Stomach smooth muscle (tissue), 2 donors: ENCODE data around the gene SPINK6.

ENCODE experiments used
- H3K27ac ChIP-seq: one replicate; pipeline ENCODE4 v1.7.0; 2013; ENCODE audit warnings: mild to moderate bottlenecking, low read length, inconsistent platforms
- H3K27me3 ChIP-seq, 2 donors: one replicate each; pipeline ENCODE4 v1.7.0; 2013; ENCODE audit warnings: low read length in 2 of 2; ENCODE audit not compliant: insufficient read depth in 2 of 2, control insufficient read depth in 1 of 2
- H3K36me3 ChIP-seq, 2 donors: one replicate each; pipeline ENCODE4 v1.7.0; 2013; ENCODE audit warnings: low read length in 2 of 2; ENCODE audit not compliant: control insufficient read depth in 2 of 2, insufficient read depth in 2 of 2
- H3K4me1 ChIP-seq: one replicate; pipeline ENCODE4 v1.7.0; 2013; ENCODE audit warnings: low read length; ENCODE audit not compliant: control insufficient read depth, insufficient read depth
- H3K4me3 ChIP-seq, 2 donors: one replicate each; pipeline ENCODE4 v1.7.0; 2013; ENCODE audit warnings: low read length in 2 of 2
- H3K9ac ChIP-seq, 2 donors: one replicate each; pipeline ENCODE4 v1.7.0; 2013; ENCODE audit warnings: low read length in 2 of 2, mild to moderate bottlenecking in 1 of 2
- H3K9me3 ChIP-seq, 2 donors: one replicate each; pipeline ENCODE4 v1.7.0; 2013; ENCODE audit warnings: low read length in 2 of 2; ENCODE audit not compliant: control insufficient read depth in 2 of 2
- donor health status: healthy.
- donor health status: Pancreatic carcinoma.

Gene SPINK6

GRCh38 chr5:148186248-148187003, 16.4 kb upstream of the SPINK6 start:
- H3K9ac ChIP-seq, result no peak overlapping the region
- H3K4me1 ChIP-seq, result no peaks in the 10 kb centered on the region
- no peaks in the 10 kb centered on the region for H3K27me3 ChIP-seq
- no peaks in the 10 kb centered on the region for H3K36me3 ChIP-seq
- H3K4me3 ChIP-seq, result no peak overlapping the region
- no peak overlapping the region for H3K27ac ChIP-seq
- H3K9me3 ChIP-seq, result no peaks in the 10 kb centered on the region

GRCh38 chr5:148191010-148191409, 11.8 kb upstream of the SPINK6 start:
- no peaks in the 10 kb centered on the region for H3K27me3 ChIP-seq
- H3K4me1 ChIP-seq, result no peaks in the 10 kb centered on the region

GRCh38 chr5:148193202-148193601, 9.6 kb upstream of the SPINK6 start:
- Histone ChIP-seq H3K36me3 (no peaks in the 10 kb centered on the region), H3K9ac (no peak overlapping the region), H3K4me3 (no peak overlapping the region), H3K9me3 (no peaks in the 10 kb centered on the region), H3K27ac (no peak overlapping the region), H3K4me1 (no peaks in the 10 kb centered on the region), H3K27me3 (no peaks in the 10 kb centered on the region)

More at GRCh38 chr5:148191010-148191409, 11.8 kb upstream of the SPINK6 start:
- Histone ChIP-seq H3K36me3 (no peaks in the 10 kb centered on the region), H3K27ac (no peak overlapping the region), H3K9ac (no peak overlapping the region), H3K4me3 (no peak overlapping the region), H3K9me3 (no peaks in the 10 kb centered on the region)

GRCh38 chr5:148201151-148201550, 1.7 kb upstream of the SPINK6 start:
- Histone ChIP-seq H3K9ac (no peak overlapping the region), H3K4me3 (no peak overlapping the region), H3K4me1 (no peaks in the 10 kb centered on the region), H3K9me3 (no peaks in the 10 kb centered on the region), H3K27ac (no peak overlapping the region), H3K27me3 (no peaks in the 10 kb centered on the region), H3K36me3 (no peaks in the 10 kb centered on the region)

- Histone ChIP-seq H3K27me3 (no peaks in the 10 kb centered on the region), H3K4me3 (no peak overlapping the region), H3K4me1 (no peaks in the 10 kb centered on the region), H3K27ac (no peak overlapping the region), H3K36me3 (no peaks in the 10 kb centered on the region), H3K9ac (no peak overlapping the region), H3K9me3 (no peaks in the 10 kb centered on the region)
Observed at GRCh38 chr5:148205044-148205806, 2.4 kb downstream of the SPINK6 start.

- Histone ChIP-seq H3K27ac (no peak overlapping the region), H3K27me3 (no peaks in the 10 kb centered on the region), H3K4me1 (no peaks in the 10 kb centered on the region), H3K4me3 (no peak overlapping the region), H3K9me3 (no peaks in the 10 kb centered on the region), H3K9ac (no peak overlapping the region), H3K36me3 (no peaks in the 10 kb centered on the region)
Observed at GRCh38 chr5:148205865-148206264, 3.0 kb downstream of the SPINK6 start.

GRCh38 chr5:148206620-148207019, 3.8 kb downstream of the SPINK6 start:
- H3K36me3 ChIP-seq, result no peaks in the 10 kb centered on the region
- no peak overlapping the region for H3K27ac ChIP-seq
- no peaks in the 10 kb centered on the region for H3K27me3 ChIP-seq
- H3K4me1 ChIP-seq, result no peaks in the 10 kb centered on the region
- no peaks in the 10 kb centered on the region for H3K9me3 ChIP-seq
- no peak overlapping the region for H3K4me3 ChIP-seq
- H3K9ac ChIP-seq, result no peak overlapping the region

GRCh38 chr5:148208226-148208625, 5.4 kb downstream of the SPINK6 start:
- Histone ChIP-seq H3K4me3 (no peak overlapping the region), H3K36me3 (no peaks in the 10 kb centered on the region), H3K27ac (no peak overlapping the region), H3K9ac (no peak overlapping the region), H3K4me1 (no peaks in the 10 kb centered on the region), H3K27me3 (no peaks in the 10 kb centered on the region), H3K9me3 (no peaks in the 10 kb centered on the region)

- Histone ChIP-seq H3K27ac (no peak overlapping the region), H3K4me3 (no peak overlapping the region), H3K36me3 (no peaks in the 10 kb centered on the region), H3K27me3 (no peaks in the 10 kb centered on the region), H3K9ac (no peak overlapping the region), H3K4me1 (no peaks in the 10 kb centered on the region), H3K9me3 (no peaks in the 10 kb centered on the region)
Observed at GRCh38 chr5:148209151-148209770, 6.4 kb downstream of the SPINK6 start.

- Histone ChIP-seq H3K36me3 (no peaks in the 10 kb centered on the region), H3K4me1 (no peaks in the 10 kb centered on the region), H3K9me3 (no peaks in the 10 kb centered on the region), H3K27ac (no peak overlapping the region), H3K4me3 (no peak overlapping the region), H3K27me3 (no peaks in the 10 kb centered on the region), H3K9ac (no peak overlapping the region)
Observed at GRCh38 chr5:148214665-148215185, 11.9 kb downstream of the SPINK6 start.
